Stimulated activated naive CD4-positive, alpha-beta T cell treated with Interleukin-2 at 50 U/mL for 16 hours (primary cell): ENCODE results near the gene EPO.
A peak's percentile ranks its signal among the peaks of the same experiment; 100 is the strongest.
"Not testable (repeated sequence)": the region's sequence is repeated elsewhere in the genome, so short reads cannot be mapped to it uniquely, and the experiment has no call there.

ENCODE experiments used
- DNase-seq: peaks from one replicate; lab custom pipeline; 2025; lab: John Stamatoyannopoulos, UW

EPO gene

DNA sequence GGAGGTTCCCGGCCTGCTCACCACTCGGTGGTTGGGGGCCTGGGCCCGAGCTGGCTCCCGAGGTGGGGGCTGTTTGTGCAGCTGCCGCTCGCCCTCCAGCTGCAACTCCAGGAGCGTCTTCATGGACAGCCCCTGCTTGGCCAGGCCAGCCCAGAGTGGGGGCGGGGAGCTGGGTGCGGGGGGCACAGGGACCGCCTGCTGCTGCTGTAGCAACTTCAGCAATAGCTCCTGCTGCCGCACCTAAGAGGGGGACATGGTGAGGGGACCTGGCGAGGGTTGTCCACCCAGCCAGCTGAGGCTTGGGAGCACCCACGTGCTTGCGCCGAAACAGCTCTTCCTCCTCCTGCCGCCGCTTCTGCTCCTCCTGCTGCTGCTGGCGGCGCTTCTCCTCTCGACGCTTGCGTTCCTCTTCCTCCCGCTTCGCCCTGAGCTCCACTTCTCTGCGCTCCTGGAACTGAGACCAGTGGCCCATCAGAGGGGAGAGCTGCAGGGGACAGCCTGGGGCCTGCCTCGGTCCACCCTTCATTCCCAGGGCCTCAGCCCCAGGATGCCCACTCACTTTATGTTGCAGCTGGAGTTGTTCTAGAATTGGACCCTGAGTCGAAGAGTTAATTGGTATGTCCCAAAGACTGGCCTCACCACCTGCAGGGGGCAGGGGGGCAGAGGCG lies 37.1 kb upstream of the EPO start:
- DNase-seq: no peak

DNA sequence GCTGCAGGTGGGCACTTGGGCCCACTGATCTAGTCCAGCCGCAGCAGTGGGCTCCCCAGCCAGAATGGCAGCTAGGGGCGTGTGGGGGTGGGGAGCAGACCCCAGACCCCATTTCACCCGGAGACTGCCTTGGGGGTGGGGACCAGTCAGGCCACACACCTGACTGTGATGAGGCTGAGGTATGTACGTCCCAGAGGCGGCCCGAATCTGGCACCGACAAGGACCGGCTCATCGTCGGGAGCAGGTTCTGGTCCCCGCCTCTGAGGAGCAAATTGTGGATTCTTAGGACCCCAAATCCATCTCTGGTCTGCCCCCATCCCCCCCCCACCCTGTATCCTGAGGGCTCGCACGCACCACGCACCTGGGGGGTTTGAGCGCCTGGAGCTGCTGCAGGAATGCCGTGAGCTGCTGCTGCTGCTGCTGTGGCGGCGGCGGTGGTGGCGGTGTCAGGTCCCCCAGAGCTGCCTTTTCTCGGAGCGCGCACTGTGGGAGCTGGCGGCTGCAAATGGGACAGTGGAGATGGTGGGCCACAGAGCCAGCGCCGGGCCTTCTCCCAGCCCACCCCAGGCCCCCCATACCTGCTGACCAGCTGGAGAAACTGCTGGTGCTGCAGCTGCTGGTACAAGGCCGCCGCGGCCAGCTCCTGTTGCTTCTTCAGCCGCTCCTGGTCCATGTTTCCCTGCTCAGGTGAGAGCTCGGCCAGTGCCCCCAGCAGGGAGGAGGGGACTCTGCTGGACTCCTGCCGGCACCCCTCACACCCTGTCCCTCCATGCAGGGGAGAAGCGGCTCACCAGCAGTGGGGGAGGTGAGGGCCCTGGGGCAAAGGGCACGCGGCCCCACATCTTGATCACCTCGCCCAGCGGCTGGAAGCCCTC lies 36.4 kb upstream of the EPO start:
- no peak for DNase-seq

DNA sequence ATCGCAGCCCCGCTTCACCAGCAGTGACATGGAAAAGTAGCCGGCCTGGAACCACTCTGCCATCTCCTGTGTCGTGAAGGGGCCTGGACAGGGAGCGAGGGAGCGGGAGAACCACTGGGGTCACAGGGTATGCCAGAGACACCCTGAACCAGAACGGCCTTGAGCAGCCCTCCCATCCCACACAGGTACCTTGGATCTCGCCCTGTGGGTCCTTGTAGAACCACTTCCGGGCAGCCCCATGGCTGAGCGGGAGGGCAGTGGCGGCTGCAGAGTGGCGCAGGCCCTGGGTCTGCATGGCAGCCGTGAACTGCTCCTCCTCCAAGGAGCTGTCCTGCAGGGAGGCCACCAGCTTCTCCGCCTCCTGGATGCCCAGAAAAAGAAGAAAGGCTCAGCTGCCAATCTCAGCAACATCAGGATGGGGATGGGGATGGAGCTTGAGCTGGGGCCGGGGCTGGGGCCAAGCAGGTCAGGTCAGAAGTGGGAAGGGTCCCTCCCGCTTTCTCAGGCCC lies 35.7 kb upstream of the EPO start:
- no peak for DNase-seq

DNA sequence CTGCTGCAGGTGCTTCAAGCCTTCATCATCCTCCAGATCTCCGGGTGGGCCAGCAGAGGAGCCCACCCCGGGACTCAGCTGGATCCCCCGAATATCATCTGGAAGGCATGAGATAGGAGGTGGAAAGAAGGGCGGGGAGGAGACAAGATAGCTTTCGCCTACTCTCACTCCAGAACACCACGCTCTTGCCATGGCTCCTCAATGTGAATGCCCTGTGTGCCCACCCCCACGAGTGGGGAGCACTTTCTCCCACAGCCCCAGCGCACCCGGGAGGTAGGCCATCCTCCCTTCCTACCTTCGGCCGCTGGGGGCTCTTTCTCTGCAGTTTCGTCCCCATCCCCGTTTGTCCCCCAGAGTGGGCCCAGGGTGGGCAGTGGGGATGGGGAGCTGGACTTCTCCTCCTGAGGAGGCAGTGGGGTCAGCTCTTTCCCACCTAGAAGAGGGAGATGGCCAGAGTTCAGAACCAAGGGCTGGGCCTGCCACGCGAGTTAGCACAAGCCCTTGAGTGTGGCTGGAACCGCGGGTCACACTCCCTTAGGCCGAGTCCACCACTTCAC lies 35.1 kb upstream of the EPO start:
- DNase-seq: no peak

DNA sequence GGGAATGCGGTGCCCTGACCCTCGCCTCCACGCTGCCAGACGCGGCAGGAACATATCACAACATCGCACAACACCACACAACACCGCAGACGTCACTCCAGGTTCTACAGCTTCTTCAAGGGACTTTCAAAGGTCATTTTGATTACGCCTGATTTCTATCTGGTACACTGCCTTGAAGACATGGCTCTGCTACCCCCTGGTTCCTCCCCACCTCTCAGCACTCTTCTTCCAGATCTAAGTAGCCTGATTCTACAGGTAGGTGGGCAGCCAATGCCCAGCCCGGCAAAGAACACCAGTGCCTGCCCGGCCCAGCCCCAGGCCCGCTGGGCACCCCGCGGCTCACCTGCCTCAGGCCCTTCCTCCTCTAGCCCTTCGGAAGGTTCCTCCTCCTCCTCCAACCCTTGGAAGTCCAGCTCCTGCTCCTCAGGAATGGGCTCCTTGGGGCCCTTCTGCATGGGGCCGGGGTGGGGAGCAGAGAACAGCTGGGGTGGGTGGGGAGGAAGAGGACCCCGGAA lies 34.6 kb upstream of the EPO start:
- DNase-seq: no peak

DNA sequence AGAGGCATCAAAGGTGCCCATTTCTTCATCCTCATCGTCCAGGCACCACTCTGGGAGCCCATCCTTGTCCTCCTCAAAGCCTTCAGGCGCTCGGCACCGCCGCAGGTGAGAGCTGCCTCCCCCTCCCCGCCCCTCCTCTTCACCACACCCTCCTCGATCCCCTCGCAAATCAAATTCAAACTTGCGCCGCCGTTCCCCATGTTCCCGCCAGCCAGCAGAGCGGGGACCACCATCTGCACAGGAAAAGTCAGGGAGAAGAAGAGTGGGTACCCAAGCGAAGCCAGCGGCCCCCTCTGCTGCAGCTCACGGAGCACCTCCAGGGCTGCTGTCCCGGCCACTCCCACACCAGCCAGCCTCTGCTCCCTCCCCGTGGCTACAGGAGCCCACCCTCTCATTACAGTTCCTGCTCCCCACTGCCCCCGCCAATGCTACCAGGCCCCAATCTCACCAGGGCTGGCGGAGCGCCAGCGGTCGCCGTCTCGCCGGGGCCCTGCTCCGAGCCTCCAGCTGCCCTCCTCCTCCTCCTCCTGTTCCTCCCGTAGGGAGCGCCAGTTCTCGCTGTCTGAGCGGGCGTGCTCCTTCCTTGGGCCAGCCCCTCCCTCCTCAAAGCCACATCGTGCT lies 34.0 kb upstream of the EPO start:
- DNase-seq: no peak

DNA sequence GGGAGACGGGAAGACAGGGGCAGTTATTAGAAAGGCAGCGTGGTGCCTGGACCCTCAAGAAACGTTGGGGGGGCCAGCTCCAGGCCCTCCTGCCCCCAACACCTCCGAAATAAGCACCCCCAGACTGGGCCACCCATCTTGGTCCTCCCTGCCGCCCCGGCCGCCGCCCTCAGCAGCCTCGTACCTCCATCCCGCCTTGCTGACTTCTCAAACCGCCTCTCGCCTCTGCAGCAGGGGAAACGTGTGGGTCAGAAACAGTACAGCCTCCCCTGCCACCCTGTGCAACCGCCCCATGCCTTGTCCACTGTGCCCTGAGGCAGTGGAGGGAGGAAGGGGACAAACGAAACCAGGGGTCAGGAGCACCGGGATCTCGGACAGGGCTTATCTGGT lies 33.5 kb upstream of the EPO start:
- no peak for DNase-seq

DNA sequence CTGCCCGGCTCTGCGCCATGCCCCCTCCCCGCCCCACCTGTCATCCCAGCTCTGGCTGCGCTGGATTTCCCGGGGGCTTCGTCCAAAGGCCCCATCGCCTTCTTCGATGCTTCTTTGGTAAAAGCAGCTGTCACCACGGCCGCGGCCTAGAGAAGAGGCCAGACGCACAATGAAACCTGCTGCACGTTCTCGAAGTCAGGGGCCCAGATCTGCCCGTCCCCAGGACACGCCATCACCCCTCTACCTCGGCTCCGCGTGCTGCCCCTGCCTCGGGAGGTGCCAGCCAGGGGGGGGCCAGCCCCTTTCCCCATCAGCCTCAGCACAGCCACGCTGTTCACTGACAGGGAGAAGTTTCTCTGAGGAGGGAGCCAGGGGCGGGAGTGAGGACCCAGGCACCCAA lies 33.0 kb upstream of the EPO start:
- DNase-seq: no peak

DNA sequence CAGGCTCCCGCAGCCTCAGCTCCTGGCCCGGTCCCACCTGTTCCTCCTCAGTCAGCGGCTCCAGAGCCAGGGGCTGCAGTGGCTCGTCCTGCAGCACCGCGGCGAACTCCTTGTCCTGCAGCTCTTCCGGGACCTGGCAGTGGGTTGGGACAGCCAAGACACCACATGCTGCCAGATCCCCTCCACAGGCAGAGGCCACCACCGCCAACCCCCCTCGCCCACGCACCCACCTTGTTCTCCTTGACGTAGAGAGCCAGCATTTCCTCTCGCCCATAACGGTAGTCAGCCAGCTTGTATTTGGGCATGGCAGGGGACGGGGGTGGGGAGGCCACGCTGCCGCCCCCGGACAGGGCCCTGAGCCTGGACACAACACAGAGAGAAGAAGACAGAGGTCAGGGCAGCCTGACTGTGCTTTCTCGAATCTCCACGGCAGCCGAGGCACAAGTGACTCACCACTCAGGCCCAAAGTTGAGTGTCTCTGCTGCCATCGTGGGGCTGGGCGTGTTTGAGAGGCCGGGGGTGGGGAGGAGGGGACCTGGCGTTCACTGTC lies 32.4 kb upstream of the EPO start:
- no peak for DNase-seq

DNA sequence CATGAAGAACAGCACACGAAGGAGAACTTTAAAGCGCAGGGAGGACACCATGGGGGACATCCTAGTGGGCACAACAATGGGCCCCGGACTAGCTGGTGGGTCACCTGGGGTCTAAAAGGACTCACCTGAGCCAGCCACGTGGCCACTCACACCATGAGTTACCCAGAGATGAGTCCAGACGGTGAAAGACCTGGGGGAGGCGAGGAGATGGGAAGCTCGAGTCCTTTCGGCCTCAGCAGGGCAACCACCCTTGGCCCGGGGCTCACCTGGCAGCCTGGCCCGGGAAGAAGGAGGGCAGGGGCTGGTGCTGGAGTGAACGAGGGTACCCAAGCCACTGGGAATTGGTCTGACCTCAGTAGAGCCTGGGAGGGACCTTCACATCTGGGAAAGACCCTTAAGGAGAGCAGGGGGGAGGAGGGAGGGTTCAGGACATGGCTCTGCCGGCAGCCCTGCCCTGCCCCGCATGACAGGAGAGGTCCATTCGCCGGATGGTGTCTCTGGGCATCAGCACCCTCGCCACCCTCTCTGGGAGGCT lies 31.9 kb upstream of the EPO start:
- DNase-seq: no peak

DNA sequence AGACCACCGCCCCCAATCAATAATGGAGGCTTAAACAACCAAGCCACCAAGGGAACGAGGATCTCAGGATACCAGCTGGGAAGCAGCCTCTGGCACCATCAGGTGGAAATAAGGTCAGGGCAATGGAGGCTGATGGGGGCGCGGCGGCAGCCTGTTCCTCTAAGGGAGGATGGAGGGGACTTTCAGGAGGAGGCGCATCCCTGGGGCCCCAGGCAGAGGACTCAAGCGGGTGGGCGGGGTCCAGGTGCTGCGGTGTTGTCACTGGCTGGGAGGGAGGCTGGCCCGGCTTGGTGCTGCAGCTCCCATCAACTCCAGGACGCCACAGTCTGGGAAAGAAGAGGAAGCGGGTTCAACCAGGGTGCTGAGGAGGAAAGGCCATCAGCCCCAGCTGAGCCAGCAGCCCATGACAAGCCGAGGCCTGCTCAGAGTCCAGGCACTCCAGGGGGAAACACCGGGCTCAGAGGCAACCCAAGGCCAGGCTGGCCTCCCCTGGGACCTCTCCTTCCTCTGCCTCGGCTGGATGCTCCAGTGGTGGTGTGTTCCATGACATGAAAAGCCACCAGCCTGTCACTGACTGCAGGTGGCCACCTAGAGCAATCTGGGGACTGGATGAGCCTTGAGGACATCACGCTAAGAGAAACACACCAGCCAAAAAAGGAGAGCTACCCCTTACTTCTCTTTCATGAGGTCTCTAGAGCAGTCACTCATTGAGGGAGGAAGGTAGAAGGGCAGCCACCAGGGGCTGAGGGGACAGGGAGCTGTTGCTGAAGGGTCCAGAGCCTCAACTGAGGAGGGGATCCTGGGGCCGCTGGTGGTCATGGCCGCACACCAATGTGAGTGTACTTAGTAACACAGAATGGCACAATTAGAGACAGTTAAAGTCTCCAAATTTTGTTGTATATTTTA lies 30.8 kb upstream of the EPO start:
- DNase-seq: no peak

DNA sequence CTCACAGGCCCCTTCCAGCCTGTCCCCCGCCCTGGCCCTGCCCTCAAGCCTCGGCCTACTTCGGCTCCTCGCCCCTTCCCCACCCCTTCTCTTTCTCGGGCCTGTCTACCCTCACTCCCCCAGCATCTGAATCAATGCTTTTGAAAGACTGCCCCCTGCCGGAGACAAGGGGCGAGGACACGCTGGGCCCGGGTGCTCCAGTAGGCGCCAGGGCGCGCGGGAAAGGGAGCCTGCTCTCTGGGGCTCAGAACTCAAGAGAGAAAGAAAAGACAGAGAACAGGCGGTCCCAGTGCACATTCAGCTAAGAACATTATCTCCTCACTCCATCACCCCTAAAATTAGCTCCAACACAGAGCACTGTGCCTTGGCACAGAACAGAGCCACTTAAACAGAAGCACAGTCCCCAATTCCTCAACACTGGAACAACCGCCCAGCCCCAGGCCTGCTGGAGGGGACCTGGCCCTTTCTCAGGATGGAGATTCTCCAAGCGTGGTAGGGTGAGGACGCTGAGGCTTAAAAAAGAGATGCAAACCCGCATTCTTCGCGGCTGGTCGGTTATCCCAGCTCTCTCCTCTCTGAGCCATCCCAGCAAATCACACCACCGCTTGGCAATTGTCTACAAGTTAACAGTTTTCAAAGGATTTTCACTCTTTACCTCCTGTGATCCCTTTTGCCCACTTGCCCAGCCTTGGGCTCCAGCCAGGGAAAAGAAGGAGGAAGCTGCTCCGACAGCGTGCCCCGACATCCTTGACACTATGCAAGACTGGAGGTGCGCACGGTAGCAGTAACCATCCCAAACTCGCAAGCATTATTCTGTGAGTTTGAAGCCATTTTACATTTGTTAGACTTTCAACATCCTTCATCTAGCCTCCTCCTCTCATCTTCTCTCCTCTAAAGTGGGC lies 28.3 kb upstream of the EPO start:
- peak; percentile 75 for DNase-seq

DNA sequence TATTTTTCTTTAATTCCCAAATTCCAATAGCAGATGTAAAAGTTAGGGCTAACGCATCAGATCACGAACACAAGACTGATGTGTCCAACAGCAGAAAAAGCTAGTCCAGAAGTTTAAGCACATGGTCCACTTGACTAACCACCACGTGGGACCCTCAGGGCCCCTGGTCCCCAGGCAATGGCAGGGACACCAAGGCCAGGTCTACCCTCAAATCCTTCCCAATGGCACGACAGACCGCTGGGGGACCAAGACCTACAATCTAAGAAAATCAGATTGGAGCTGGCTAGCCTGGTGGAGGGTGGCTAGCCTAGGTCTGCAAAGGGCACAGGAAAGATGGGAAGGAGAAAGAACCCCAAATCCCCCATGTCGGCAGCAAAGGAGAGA lies 27.7 kb upstream of the EPO start:
- DNase-seq: no peak

DNA sequence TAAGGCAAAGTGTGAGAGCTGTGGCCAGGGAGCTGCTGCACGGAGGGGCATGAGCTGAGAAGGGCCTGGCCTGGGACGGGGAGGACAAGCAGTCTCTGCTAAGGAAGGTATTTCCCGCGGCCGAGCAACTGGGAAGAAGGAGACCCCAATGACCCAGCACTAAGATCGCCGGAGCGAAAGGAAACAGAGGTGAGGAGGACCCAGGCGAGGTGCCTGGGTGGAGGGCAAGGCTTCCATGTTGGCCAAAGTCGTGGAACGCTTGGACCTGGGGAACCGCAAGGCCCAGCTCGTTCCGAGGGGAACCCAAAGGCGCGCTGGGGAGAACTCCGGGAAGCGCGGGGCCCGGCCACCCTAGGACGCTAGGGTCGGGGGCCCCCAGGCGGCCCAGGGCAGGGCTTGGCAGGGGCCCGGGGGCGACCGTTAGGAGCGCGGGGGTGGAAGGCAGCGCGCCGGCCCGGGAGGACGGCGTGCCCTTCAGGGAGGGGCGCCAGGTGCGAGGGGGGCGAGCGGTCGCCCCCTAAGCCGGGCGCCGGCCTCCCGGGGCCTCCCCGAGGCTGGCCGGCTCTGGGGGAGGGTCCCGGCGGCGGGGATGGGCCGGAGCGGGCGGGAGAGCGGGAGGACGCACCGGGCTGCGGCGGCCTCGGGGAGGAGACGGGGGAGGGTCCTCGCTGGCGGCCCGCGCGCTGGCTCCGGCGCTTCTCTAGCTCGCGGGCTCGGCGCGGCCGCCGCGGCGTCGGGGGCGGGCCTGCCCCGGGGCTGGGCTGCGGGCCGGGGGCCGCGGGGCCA lies 26.8 kb upstream of the EPO start:
- no peak for DNase-seq

DNA sequence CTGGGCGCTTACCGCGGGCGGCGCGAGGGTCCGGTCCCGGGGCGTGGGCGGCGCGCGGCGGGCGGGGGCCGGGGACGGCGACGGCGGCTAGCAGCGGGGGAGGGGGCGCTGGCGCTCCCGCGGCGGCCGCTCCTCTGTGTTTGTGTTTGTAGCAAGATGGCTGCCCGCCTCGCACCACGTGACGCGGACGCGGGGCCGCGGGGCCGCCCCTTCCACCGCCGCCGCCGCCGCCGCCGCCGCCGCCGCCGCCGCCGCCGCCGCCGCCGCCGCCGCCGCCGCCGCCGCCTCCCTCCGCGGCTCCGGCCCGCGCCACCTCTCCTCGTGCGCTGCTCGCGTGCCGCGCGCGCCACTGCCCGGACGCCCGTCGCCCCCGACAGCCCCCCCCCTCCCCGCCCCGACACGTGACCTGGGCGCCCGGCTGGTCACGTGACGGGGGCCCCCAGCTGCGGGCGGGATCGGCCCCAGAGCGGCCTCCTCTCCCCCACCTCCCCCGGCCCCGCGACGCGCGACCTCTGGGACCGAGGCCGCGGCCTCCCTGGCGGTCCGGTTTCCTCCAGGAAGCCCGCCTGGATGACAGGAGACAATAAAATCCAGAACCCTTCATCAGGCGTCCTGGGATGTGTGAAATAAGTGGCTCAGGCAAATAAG lies 26.0 kb upstream of the EPO start, which contains the start of gene GIGYF1:
Gene GIGYF1 (minus strand): TSS at position 153 of the 648 bp plus-strand sequence. CDS start 6,012 bp downstream, outside the sequence.
- peak; percentile 78 for DNase-seq

DNA sequence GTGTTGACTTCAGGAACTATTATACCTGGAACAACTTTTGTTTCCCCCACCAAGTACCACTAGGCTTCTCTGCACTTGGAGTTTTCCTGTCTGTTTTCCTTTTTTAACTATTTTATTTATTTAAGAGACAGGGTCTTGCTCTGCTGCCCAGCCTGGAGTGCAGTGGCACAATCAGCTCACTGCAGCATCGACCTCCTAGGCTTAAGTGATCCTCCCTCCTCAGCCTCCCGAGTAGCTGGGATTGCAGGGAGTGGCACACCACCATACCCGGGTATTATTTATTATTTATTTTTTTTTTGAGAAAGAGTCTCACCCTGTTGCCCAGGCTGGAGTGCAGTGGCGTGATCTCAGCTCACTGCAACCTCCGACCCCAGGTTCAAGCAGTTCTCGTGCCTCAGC lies 24.1 kb upstream of the EPO start:
- DNase-seq: no peak

DNA sequence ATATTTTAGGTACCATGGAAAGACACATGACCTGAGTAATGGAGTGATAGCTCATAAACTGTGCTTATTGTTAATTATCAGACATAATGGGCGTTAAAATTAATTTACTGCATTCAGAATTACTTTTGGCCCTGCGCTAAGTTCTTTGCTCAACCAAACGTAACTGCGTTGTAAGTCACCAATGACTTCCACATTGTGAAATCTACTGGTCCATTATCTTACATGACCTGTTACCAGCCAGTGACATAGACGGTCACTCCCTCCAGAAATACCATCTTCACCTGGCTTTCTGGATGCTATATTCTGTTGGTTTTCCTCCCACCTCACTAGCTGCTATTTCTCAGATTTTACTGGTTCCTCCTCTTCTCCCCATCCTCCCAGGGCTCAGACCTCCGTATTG lies 21.2 kb upstream of the EPO start:
- DNase-seq: no peak

DNA sequence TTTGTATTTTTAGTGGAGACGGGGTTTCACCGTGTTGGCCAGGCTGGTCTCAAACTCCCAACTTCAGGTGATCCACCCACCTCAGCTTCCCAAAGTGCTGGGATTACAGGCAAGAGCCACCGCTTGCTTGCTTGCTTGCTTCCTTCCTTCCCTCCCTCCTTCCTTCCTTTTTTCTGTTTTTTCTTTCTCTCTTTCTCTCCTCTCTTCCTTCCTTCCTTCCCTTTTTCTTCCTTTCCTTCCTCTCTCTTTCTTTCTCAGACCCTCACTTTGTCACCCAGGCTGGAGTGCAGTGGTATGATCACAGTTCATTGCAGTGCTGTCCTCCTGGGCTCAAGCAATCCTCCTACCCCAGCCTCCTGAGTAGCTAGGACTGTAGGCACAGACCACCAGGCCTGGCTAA lies 19.2 kb upstream of the EPO start:
- not testable (repeated sequence) for DNase-seq
